Measurements from ENCODE around the gene COL27A1.
"Not testable (repeated sequence)": the region's sequence is repeated elsewhere in the genome, so short reads cannot be mapped to it uniquely, and the experiment has no call there.

Gene COL27A1

DNA sequence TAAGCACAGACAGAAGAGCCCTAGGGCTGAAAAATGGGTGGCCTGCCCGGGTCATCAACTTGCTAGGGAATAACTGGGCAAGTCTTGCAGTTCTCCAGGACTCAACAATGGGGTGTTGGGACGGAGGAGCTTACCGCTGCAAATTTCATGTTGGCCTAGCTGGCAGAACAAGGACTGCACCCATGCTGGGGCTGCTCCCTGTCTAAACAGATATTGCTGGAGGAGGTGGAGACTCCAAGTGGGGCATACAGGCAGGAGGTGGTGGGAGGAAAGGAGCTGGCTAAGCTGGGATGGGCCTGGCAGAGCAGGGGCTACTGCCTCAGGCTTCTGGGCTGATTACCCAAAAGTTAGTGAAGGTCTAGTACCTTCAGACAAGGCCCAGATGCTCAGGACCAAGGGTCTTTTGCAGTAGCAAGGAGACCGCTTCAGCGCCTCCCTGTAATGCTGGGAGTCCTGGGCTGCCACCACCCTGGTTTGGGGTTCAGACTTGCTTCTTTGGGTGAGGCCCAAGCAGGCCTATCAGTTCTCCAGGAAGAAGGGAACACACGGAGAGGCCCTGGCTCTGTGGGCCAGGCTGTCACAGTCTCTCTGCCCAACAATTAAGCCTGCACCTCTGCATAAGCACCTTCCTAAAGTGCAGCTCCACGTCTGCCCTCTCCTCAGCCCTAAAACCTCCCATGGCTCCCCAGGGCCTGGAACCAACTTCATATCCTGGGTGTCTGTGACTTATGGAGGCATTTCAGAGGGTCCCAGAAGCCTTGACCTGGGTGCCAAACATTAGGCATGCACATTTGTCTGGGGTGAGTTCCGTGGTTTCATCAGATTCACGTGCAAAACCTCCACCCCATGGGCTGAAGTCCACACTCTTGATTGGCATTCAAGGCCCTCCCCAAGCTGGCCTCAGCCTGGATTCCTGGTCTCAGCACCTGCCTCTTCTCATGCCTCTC lies 32.0 kb upstream of the COL27A1 start:
- no peak for DNase-seq

DNA sequence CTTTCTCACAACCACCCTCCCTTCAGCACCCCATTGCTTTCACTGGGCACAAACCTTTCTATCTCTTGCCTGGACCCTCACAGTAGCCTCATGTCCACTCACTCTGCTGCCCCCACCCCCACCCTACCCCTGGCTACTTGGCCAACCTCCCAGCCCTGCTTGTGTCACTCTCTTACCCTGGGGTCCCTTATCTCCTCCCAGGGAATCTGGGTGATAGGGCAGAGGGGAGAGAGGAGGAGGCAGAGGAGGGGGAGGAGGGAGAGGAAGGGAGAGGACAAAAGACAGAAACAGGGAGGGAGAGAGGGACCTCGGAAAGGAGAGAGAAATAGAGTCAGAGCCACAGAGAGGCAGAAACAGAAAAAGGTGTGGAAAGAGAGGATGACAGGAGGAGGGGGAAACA lies 31.2 kb upstream of the COL27A1 start:
- no peak for DNase-seq

DNA sequence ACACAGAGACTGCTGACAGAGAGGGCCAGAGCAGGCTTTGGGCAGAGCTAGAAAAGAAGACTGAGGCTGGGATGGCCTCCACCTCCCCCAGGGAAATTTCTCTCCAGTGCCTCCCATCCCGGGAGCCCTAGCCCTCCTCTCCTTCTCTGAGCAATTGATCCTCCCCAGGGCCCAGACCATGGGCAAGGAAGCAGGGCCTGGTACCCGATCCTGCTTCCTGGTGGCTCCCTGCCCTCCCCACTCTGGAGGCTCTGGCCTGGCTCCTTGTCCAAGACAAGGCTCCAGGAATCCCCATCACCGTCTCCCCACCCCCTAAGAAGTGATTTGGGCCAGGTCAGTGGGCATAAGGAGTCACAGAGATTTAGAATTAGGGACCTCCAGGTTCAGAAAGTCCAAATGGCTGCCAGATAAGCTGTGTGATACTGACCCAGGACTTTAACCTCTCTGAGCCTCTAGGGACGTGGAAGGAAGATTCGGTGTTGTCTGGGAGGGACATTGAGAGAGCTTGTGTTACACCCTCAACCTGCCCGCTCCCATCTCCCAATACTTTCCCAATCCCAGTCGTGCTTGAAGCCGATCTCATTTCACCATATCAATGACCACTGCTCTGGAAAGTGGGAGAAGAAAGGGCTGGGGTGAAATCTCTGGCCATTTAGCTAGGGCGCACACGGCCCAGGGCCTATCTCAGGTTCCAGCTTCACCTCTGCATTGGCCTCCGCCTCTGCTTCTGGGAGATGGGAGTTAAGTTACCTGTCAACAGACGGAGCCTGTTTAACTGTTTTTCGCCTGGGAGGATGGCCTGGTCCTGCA lies 30.5 kb upstream of the COL27A1 start:
- no peak for DNase-seq

DNA sequence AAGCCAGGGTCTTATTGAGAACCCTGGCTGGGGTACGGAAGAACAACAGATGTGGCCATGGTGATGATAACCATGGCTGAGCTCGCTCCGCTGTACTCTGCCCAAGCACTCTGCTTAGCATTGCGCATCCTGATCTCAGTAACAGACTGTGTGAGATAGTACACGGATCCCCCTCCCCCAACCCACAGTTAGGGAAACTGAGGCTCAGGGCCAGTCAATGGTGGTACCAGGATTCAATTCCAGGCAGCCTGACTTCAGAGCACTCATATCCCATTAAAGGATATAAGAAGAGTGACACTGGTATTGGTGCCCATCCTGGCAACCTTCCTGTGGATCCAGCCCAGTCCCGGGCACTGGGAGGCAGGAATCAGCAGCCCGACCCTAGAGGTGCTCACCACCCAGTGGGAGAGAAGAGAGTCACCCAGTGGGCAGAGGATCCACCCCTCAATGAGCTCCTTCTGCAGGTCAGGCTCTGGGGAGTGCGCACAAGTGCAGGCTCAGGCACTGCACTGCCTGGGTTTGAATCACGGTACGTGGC lies 29.8 kb upstream of the COL27A1 start:
- DNase-seq: no peak

DNA sequence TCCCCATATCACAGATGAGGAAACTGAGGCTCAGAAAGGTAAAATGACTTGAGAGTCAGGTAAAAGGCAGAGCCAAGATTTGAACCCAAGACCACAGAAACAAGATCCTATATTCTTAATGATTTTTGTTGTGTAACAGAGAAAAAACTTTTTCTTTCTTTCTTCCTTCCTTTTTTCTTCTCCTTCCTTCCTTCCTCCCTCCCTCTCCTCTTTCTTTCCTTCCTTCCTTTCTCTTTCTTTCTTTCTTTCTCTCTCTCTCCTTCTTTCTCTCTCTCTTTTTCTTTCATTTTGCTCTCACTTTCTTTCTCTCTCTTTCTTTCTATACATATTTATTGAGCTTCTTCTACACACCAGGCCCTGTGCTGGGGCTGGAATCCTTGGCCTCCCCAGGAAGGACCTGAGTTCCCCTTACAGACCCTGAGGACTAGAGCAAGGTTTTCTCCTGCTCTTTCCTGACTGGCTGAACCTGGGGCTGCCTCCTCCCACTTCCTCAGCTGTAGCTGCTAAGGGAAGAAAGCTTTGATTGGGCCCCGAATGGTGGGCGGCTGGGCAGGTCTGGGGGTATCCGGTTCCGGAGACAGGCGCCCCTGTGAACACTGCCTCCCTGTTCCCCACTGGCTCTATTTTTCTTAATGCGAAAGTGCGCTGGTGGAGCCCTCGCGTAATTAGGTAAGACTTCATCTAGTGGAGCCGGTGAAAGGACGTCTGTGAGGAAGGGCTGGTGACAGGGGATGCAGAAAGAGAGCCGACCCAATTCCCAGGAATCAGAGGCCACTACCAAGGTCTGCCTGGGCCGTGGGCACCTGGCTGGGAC lies 28.9 kb upstream of the COL27A1 start:
- no peak for DNase-seq

DNA sequence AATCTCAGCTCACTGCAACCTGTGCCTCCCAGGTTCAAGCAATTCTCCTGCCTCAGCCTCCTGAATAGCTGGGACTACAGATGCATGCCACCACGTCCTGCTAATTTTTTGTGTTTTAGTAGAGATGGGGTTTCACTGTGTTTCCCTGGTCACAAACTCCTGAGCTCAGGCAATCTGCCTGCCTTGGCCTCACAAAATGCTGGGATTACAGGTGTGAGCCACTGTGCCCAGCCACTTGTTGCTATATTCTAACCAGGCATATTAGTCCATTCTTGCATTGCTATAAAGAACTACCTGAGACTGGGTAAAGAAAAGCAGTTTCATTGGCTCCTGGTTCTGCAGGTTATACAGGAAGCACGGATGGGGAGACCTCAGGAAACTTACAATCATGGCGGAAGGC lies 26.6 kb upstream of the COL27A1 start:
- not testable (repeated sequence) for DNase-seq

DNA sequence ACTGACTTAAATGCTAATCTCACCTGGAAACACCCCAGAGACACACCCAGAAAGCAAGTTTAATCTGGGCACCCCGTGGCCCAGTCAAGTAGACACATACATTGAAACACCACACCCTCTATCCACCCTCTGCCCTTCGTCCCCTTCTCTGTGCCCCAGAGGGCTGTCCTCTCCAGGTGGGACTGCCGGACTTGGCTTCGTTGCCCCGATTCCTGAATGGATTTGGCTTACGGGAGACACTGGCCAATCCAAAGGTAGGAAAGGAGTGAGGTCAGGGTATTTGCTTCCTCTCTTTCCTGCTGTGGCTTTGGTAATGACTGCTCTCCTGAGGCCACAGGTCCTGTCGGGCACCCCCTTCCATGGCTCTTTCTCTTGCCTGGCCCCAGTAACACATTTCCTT lies 25.2 kb upstream of the COL27A1 start:
- DNase-seq: no peak

DNA sequence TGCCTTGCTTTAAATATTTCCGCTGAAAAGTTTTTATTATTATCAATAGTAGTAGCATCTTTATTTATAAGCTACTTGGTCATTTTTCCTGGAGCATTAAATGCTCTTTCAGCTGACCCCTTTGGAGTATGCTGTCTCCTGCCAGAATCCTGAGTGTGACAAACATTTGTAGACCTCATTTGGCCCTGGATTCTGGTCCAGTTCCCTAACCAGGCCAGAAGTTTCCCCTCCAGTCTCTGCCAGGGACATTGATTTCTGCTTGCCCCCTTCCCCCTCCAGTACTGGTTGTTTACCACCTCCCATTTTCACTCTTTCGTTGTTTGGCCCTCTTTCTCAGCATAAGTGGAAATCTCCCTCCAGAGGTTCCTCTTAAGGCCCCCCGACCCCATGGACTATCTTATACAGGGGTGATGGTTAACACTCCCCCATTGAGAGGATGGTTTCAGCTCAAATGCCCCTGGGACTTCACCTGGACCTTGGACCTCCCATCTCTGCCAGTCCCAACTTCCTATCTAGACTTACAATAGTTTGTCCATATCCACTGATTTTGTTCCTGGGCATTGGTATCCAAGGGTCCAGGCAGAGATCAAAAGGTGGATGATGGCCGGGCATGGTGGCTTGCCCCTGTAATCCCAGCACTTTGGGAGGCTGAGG lies 24.6 kb upstream of the COL27A1 start:
- no peak for DNase-seq

DNA sequence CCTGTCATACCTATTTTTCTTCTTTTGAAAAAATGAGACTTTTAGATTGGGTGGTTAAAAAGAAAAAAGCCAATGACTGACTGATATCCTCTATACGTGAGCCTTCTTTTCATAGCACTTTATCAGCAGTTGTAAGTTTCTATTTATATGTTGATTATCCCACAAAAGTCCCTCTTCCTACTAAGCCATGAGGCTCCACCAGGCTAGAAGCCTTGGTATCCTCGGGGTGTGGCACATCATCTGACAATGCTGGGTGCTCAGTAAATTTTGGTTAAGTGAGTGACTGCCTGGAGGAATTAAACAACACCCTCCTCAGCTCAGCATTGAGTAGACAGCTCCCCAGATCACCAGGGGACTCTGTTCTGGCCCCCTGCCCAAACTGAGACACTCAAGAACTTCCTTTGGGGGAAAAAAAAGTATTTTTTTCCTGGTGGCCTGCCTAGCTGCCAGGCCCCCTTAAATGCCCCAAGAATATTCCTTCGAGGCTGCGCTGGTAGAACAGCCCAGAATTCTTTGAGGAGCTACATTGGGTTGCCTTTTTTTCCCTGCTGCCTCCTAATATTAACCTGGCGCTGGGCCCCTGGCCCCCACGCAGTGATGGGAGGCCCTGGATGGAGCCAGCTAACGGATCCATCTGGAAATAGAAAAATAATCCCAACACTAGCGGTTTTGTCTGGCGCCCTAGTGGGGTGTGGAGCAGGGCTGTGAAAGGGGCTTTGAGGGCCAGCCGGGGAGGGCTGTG lies 23.4 kb upstream of the COL27A1 start:
- DNase-seq: no peak

DNA sequence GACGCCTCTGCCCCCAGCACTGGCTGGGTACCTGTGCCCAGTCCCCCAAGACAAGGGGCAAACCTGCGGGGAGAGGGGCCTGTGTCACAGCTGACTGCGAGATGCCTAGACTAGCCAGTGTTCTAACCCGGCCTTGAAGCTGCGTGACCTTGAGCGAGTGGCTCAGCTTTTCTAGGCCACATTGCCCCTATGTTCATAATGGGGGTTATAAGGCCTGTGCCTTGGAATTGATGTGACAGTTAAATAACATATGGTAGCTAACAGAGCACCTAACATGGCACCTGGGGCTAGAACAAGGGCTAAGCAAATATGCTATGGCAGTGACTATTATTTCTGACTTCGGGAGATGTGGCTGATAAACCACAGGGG lies 22.8 kb upstream of the COL27A1 start:
- DNase-seq: no peak

DNA sequence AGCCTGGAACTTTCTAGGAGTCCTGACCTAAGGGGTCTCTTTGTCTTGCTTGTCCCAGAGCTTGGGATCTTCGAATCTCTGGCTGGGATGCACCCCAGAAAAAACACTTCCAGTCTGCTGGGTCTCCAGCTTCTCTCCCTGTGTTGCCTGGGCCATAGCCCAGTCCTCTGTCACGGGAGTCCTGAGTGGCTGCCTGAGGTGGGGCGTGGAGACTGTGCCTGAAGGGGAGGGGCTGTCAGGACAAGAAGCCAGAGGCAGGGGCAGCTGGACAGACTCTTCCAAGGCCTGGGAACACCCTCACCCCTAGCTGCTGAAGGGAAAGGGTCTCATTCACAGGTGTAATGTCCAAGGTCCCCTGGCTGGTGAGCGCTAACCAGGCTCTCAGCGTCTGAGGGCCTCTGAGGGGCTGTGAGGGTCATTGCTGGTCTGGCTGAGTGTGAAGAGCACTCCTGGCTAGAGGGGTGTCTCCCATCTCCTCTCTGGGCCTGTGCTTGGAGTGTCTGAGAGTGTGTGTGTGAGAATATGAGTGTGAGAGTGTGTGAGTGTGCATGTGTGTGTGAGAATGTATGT lies 20.4 kb upstream of the COL27A1 start:
- DNase-seq: no peak

DNA sequence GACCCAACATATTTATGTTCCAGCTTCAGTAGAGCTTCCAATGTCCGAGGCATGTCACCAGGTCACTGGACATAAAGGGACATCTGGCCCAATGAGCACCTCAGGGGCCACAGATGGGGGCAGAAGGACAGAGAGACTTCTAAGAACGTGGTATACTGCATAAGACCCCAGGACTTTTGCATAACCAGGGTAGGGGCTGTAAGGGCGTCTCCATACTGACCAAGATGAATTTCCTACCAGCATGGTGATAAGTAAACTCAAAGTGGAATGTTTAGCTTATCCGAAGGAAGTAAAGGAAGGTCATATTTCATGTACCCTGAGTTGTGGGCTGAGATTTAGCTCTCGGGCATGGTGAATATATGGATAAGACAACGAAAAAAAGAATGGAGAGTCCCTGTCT lies 17.5 kb upstream of the COL27A1 start:
- DNase-seq: no peak

DNA sequence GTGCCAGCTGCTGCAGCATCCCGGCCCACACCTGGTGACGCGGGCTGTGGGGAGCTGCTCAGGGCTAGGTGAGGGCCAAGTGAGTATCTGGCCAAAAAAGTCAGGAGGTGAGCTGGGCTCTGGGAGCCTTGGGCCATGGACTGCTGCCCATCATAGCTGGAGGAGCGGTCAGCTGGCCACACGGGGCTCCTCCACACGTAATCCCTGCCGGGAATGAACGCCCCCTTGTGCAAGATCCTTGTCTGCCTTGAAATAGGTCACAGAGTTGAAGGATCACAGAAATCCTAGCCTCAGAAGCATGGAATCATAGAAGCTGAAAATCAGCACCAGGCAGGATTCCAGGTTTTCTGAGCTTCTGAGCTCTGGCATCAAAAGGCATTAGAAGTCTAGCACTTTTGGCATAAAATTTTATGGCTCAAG lies 16.8 kb upstream of the COL27A1 start:
- no peak for DNase-seq

DNA sequence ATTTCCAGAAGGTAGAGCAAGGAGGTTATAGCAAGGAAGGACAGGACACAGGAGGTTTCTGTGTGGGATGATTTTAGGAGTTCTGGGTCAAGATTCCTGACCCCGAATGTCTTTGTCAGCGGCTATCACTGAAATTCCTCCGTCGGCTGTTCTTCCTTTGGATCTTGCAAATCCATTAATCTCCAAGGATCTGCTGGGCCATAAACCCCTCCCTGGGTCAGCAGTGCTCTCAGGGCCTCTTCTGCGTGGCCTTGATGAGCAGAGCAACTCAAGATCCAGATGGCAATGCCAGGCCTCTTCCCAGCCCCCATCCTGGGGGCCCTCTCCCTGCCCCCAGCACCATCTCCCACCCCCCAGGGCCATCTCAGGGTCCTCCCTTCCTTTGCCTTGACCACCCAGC lies 16.3 kb upstream of the COL27A1 start:
- DNase-seq: no peak

DNA sequence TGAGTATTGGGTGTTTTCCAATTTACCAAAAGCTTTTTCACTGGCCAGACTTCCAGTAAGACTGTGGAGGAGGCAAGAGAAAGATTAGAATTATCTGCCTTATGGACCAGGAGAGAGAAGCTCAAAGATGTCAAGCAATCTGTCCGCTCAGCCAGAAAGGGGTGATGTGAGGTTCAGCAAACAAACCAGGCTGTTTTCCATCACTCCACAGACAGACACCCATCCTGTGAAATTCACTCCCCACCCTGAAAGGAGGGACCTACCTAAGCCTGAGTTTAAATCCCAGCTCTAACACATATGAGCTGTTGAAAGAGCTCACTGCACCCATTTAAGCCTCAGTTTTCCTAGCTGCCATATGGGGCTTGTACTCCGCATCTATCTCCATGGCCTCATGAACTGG lies 14.9 kb upstream of the COL27A1 start:
- DNase-seq: no peak

DNA sequence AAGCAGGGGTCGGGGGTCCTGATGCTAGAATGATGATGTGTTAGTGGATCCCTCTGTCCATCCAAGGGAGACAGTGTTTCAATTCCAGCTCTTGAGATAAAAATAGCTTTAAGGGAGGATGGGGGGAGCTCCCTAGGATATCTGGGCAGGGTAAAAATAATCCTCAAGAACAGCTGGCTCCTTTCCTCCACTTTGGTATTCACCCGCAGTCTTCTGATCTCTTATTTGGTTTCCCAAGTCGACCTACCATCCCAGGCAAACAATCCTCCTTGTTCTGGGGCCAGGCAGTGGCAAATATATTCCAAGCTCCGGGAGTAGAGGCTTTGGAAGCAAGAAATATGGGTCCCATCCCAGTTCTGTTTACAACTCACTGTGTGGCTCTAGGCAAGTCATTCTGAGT lies 14.5 kb upstream of the COL27A1 start:
- no peak for DNase-seq

DNA sequence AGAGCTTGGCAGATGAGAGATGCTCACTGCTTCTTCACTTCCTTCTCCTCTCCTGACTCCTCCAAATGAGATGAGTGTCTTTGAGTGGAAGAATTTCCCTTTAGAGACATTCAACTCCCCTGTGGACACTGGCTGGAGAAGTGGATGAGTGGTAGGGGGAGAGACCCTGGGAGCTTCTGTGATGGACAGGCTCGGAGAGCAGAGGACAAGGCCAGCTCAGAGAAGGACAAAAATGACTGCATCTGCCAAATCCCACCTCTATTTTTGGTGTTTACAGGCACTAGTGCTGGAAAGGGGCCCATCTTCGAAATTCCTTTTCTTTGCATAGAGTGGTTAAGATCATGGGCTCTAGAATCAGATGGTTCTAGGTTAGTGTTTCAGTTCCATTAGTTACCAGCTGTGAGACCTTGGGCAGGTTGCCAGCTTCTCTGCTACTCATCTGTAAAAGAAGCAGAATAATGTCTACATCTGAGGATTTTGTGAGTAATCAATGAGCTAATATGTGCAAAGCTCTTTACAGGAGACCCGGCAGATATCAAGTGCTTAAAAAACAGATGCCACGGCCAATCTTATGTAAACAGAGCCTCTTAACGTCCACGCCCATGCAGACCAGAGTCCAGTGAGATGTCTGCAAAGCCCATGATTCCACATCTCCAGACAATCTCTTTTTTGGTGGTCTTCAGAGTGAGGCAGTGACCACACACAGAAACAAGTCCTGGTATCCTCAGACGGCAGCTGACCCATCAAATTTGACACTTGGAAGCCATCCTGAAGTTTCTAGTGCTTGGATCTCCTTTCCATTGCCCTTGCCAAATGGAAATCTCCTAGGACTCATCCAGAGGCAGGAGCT lies 13.6 kb upstream of the COL27A1 start:
- no peak for DNase-seq

DNA sequence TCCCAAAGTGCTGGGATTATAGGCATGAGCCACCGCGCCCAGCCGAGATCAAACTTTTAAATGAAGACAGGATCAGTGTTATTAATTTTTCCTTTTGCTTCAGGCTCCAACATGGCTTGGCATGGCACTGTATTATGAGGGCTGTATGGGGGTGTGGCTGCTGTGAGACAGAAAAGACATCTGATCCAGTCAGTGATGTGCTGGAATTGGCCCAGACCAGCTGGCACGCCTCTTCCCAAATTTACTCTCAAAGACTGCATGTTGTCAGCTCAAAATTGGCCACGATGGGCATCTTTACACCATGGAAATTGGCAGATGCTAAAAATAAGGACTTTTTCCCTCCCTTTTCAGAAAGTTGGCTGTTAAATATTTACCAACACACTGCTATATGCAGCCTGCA lies 12.1 kb upstream of the COL27A1 start:
- no peak for DNase-seq

DNA sequence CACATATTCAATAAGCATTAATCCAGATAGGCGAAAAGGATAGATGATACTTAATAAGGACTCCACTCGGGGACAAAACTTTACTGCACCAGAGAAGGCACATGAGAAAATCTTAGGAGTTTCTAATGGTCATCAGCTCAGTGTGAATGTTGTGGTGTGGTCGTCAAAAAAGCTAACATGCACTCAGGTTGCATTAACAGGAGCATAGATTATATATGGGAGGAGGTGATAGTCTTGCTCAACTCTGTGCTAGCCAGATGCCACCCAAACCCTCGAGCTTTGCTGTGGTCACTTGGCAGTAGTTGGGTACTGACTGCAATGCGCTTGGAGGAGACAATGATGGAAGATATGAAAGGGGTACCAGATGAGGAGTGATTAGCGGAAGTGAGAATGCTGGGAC lies 8.6 kb upstream of the COL27A1 start:
- DNase-seq: no peak

DNA sequence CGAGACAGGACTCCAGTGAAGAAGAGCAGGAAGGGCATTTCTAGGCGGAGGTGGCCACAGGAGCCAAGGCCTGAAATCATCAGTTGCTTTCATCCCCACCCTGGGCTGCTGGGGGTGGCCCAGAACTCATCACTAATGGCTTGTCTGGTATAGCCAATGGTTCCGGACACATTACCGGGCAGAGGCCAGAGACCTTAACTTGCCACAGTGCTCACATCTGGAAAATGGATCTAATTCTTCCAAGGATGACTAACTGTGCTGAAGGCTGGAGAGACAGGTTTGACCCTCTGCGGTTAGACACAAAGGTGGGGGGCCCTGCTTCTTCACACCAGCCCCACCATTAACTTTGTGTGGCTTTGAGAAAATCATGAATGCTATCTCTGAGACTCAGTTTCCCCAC lies 6.2 kb upstream of the COL27A1 start:
- DNase-seq: no peak

Data from fibroblast of skin of scalp (primary cell).